ENCODE results near the gene RAB14.
"Not testable (repeated sequence)": the region's sequence is repeated elsewhere in the genome, so short reads cannot be mapped to it uniquely, and the experiment has no call there.

RAB14 gene

DNA sequence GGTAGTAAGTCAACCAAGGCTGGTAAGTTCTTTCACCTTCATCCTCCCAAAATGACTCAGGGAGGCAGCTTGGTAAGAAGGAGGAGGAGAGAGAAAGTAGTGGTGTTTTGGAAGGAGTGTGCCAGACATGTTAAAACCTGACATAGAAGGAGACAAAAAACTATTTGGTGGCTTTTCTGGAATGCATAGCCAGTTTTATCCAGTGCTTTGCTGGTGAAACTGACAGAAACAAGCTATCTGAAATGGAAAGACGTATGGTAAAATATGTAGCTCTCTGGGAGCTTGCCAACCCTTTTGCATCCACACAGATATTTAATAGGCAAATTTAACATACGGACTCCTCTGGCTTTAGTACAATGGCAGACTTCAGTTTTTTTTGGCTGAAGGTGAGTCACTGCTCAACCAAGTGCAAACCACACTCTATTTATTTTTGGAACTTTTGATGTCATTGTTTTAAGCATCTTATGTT is 45.4 kb downstream of the RAB14 start:
- no peak for DNase-seq (ENCODE audit: low read depth in 2 of 2)

DNA sequence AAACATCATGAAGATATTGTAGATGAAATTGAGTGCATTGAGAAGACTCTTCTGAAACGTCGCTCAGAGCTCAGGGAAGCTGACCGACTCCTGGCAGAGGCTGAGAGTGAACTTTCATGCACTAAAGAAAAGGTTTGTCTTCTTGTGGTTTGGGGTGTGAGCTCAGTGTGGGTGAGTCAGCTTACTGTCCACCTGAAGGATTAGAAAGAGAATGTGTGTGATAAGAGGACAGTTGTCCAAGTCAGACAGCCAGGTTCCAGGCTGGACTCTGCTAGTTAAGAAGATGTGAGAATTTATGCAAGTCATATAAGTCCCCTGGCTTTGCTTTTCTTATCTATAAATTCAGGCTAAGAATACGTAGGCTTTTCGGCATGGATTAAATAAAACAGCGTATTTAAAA is 46.9 kb downstream of the RAB14 start:
- DNase-seq (ENCODE audit: low read depth in 2 of 2) = no peak

DNA sequence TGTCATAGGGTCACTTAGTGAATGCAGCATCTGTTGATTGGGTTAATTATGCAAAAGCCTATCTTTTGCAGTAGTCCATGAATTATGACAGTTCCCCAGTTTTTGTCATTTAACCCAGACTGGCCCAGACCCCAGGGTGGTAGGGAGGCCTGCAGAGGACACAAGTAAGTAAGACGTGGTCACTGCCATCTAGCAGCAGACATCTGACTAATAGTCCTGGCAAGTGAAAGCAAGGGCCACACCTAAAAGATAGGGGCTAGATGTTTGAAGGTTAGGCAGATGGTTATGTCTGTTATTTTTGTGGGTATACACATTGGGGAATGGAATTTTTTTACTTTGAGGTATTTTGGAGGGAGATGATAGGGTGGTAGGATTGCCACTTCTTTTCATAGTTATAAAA is 48.0 kb downstream of the RAB14 start:
- DNase-seq (ENCODE audit: low read depth in 2 of 2) = no peak

- no peak for DNase-seq (ENCODE audit: low read depth in 2 of 2)
These were observed 51.5 kb downstream of the RAB14 start for GRCh38 chr9:121150188-121150587.

GRCh38 chr9:121144482-121144881 is 57.2 kb downstream of the RAB14 start:
- no peak for DNase-seq (ENCODE audit: low read depth in 2 of 2)

- DNase-seq (ENCODE audit: low read depth in 2 of 2) = no peak
These were observed 57.9 kb downstream of the RAB14 start for GRCh38 chr9:121143771-121144170.

- no peak for DNase-seq (ENCODE audit: low read depth in 2 of 2)
These were observed 60.0 kb downstream of the RAB14 start for GRCh38 chr9:121141706-121142105.

DNA sequence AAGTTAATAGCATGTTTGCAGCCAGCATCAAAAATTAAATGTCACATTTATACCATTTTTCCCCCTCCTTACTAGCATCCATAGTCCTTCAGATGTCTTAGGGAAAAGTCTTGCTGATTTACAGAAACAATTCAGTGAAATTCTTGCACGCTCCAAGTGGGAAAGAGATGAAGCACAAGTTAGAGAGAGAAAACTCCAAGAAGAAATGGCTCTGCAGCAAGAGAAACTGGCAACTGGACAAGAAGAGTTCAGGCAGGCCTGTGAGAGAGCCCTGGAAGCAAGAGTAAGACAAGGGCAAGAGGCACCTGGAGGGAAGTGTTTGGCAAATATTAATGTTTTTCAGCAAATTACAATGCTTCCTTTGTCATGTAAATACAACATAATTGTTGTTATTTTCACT is 60.4 kb downstream of the RAB14 start:
- DNase-seq (ENCODE audit: low read depth in 2 of 2) = no peak

GRCh38 chr9:121140162-121140561 is 61.5 kb downstream of the RAB14 start:
- DNase-seq (ENCODE audit: low read depth in 2 of 2) = no peak

DNA sequence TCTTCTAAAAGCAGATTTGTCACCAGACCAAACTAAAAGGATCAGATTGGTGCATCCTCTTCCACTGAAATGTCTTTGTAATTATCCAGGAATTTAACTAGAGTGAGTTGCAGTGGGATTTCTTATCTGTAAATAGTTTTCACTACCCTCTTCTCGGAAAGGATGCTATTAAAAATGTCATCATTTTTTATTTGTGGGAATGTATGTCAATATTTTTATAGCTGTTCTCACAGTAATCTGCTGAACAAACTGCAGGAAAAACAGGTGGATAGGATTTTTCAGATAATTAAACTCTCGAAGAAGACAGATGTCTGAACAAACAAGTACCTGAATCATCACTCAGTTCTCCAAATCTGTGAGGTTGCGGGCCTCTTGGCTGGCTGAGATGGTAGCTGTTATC is 62.7 kb downstream of the RAB14 start:
- DNase-seq (ENCODE audit: low read depth in 2 of 2) = no peak

- DNase-seq (ENCODE audit: low read depth in 2 of 2) = no peak
These were observed 63.1 kb downstream of the RAB14 start for GRCh38 chr9:121138561-121138960.

DNA sequence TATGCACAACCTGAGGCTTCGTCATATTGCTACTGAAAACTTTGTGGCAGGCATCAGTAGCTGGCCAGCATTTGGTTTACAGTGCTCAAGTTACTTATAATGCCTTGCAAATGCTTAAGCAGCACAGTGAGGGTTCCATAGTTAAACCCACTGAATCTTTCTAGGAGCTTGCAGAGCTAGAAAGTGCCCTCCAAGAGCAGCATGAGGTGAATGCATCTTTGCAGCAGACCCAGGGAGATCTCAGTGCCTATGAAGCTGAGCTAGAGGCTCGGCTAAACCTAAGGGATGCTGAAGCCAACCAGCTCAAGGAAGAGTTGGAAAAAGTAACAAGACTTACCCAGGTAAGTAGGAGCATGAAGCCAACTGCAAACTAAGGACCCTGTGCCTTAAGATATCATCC is 66.0 kb downstream of the RAB14 start:
- DNase-seq (ENCODE audit: low read depth in 2 of 2) = no peak

- DNase-seq (ENCODE audit: low read depth in 2 of 2) = peak; percentile 19 to 47
These were observed 68.4 kb downstream of the RAB14 start for GRCh38 chr9:121133104-121133816.

- not testable (repeated sequence) for DNase-seq (ENCODE audit: low read depth in 2 of 2)
These were observed 72.3 kb downstream of the RAB14 start for GRCh38 chr9:121129384-121129783.

Data from stimulated activated CD8-positive, alpha-beta memory T cell treated with anti-CD3 and anti-CD28 coated beads, Interleukin-7, amount 100 ng/mL, for 4 hours (primary cell).